DOHH2 (cell line): ENCODE results near the gene NDUFS3.

Experiments used
- CTCF ChIP-seq: fragments of 200-600 bp; sonication (generic); IDR thresholded peaks from one replicate; pipeline ENCODE4 v1.5.1; 2014; ENCODE audit warnings: antibody characterized with exemption, mild to moderate bottlenecking, low read depth, low read length; ENCODE audit not compliant: poor library complexity, severe bottlenecking
- EZH2phosphoT487 ChIP-seq: fragments of 200-600 bp; sonication (generic); IDR thresholded peaks from 2 replicates; pipeline ENCODE4 v1.6.1; 2017; ENCODE audit warnings: borderline replicate concordance, mild to moderate bottlenecking, antibody characterized with exemption, low read length, moderate library complexity, mixed read lengths

- TF ChIP-seq CTCF (no peak), EZH2phosphoT487 (no peak)
Measured at GRCh38 chr11:47599902-47600301, 21.0 kb downstream of the NDUFS3 start.
